HepG2 (cell line): ENCODE measurements around the gene AGAP1. TPM values are rescaled to one million over a fixed set of nuclear protein-coding genes. Genes with fewer than 3 reads are reported as not detected.
A peak's percentile ranks its signal among the peaks of the same experiment; 100 is the strongest.

Experiments used
- E2F1 ChIP-seq: sonication (generic); formaldehyde crosslinking; IDR thresholded peaks from 2 replicates; pipeline ENCODE4 v1.5.0; 2020; ENCODE audit warnings: missing genetic modification reagents
- PAWR ChIP-seq: sonication (generic); formaldehyde crosslinking; IDR thresholded peaks from 2 replicates; pipeline ENCODE4 v1.4.0; 2020; ENCODE audit warnings: missing genetic modification reagents, mild to moderate bottlenecking, borderline replicate concordance
- POLR2AphosphoS5 ChIP-seq: IDR thresholded peaks from 2 replicates; pipeline ENCODE4 v1.6.1; 2012; ENCODE audit warnings: low read depth, low read length
- REPIN1 ChIP-seq: sonication (generic); formaldehyde crosslinking; IDR thresholded peaks from 2 replicates; pipeline ENCODE4 v1.8.0; 2022; ENCODE audit warnings: missing genetic modification reagents, low read depth, mild to moderate bottlenecking, borderline replicate concordance
- SMARCE1 ChIP-seq: fragments of 450-650 bp; IDR thresholded peaks from 2 replicates; pipeline ENCODE4 v1.6.1; 2017; ENCODE audit warnings: borderline replicate concordance
- SOX6 ChIP-seq, 2 experiments: fragments of 450-650 bp in 1 of 2; sonication (generic) in 1 of 2; formaldehyde crosslinking in 1 of 2; IDR thresholded peaks; 2 replicates each; pipeline versions ENCODE4 v1.4.0 to v1.6.1; 2017 to 2020; ENCODE audit warnings: antibody characterized with exemption in 1 of 2, mild to moderate bottlenecking in 1 of 2, missing genetic modification reagents in 1 of 2
- TGIF2 ChIP-seq: IDR thresholded peaks from 2 replicates; pipeline ENCODE4 v1.6.1; 2016; ENCODE audit warnings: control low read depth, missing compliant biosample characterization
- TRAFD1 ChIP-seq: sonication (generic); formaldehyde crosslinking; IDR thresholded peaks from 2 replicates; pipeline ENCODE4 v1.5.1; 2020; ENCODE audit warnings: missing genetic modification reagents, mild to moderate bottlenecking, borderline replicate concordance
- ZBTB38 ChIP-seq: sonication (generic); formaldehyde crosslinking; IDR thresholded peaks from 2 replicates; pipeline ENCODE4 v1.5.1; 2020; ENCODE audit warnings: mild to moderate bottlenecking, missing genetic modification reagents
- ZBTB42 ChIP-seq: sonication (generic); formaldehyde crosslinking; IDR thresholded peaks from 2 replicates; pipeline ENCODE4 v1.5.0; 2020; ENCODE audit warnings: mild to moderate bottlenecking, missing genetic modification reagents
- ZNF230 ChIP-seq: sonication (generic); formaldehyde crosslinking; IDR thresholded peaks from 2 replicates; pipeline ENCODE4 v1.4.0; 2020; ENCODE audit warnings: mild to moderate bottlenecking, missing genetic modification reagents
- ZNF468 ChIP-seq: sonication (generic); formaldehyde crosslinking; IDR thresholded peaks from 2 replicates; pipeline ENCODE4 v1.8.0; 2022; ENCODE audit warnings: mild to moderate bottlenecking, moderate library complexity, missing genetic modification reagents
- ZNF670 ChIP-seq: sonication (generic); formaldehyde crosslinking; IDR thresholded peaks from 2 replicates; pipeline ENCODE4 v1.8.0; 2022; ENCODE audit warnings: mild to moderate bottlenecking, missing genetic modification reagents, borderline replicate concordance
- ZSCAN22 ChIP-seq: sonication (generic); formaldehyde crosslinking; IDR thresholded peaks from 2 replicates; pipeline ENCODE4 v1.4.0; 2020; ENCODE audit warnings: mild to moderate bottlenecking, missing genetic modification reagents
- polyA plus RNA-seq, 8 experiments: library from polyadenylated mRNA; depleted of rRNA in 3 of 8; stranded (reverse) in 7 of 8; unstranded in 1 of 8; fragments of >200 nt; fragmentation: Illumina TruSeq in 4 of 8; extraction: Trizol in 4 of 8; gene quantifications; 2 replicates each; pipeline versions ENCODE4 v1.2.1 to v1.2.3, GENCODE V29; 2011 to 2016; ENCODE audit warnings: low read depth in 4 of 8, missing spikeins in 1 of 8, mixed read lengths in 1 of 8; ENCODE audit not compliant: insufficient read depth in 1 of 8
- total RNA-seq, 5 experiments: library from RNA; depleted of rRNA; stranded (reverse); fragments of >200 nt; fragmentation: Illumina TruSeq; extraction: Trizol; gene quantifications; 2 replicates each; pipeline ENCODE4 v1.2.3, GENCODE V29; 2016; ENCODE audit warnings: low read depth in 1 of 5
- TF ChIP-seq, protein P1 (sequence below): sonication (generic); formaldehyde crosslinking; IDR thresholded peaks from 2 replicates; pipeline ENCODE4 v1.4.0; 2020; ENCODE audit warnings: missing genetic modification reagents
- TF ChIP-seq, protein P2 (sequence below): sonication (generic); formaldehyde crosslinking; IDR thresholded peaks from 2 replicates; pipeline ENCODE4 v1.4.0; 2020; ENCODE audit warnings: missing genetic modification reagents
- TF ChIP-seq, protein P3 (sequence below): sonication (generic); formaldehyde crosslinking; conservative IDR thresholded peaks from 2 replicates; pipeline ENCODE4 v1.4.0; 2020; ENCODE audit warnings: missing genetic modification reagents
- TF ChIP-seq, protein P4 (sequence below), 2 experiments: IDR thresholded peaks; 2 replicates each; pipeline ENCODE4 v1.6.1; 2011 to 2012; ENCODE audit warnings: low read length in 2 of 2, borderline replicate concordance in 1 of 2, low read depth in 1 of 2, mild to moderate bottlenecking in 1 of 2, moderate library complexity in 1 of 2

Gene AGAP1
- total and polyA plus RNA-seq, 2 of the 13 experiments (the other 11 are each of a cell fraction or from before 2014, with no cell fraction given) = 21.2 to 32.7 TPM

DNA sequence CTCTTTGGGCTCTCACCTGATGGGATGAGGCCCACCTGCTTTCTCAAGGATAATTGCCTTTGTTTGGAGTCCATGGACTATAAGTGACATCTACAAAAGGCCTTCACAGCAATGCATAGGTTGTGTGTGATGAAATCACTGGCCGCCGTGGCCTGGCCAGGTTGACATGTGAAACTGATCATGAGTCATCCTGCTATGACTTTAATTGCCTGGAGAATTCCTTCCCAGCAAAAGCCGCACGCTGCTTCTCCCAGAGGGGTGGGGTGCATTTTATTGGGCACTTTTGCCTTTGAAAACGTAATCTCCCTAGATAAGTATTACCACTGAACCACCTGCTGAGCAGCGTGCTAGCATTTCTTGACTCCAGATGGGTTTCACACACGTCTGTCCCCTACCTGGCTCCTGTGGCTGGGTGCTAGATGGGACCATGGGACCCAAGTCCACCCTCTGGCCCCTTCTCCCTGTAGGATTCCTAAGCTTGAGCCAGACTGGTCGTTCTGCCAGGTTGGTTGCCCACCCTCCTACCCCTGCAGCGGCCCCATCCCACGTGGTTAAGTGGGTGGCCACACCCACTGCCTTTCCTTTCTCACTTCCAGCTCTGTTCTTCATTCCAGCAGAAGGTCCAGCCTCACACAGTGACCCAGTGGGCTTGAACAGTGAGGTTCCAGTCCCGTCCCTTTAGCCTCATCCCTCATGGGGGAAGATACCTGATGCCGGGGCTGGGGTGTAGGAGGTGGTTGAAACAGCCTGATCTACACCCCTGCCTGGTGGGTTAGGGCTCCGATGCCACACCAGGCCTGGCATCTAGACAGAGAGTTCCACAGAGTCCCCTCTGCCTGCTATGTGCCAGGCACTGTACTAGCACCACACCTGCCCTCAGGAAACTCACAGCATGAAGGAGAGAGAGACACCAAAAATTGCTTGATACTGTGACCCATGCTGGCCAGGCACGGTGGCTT is 584.7 kb downstream of the AGAP1 start (continued):
- TF ChIP-seq ZNF670 (CRISPR knock-in tag) = no peak
- TF ChIP-seq, protein P1, sequence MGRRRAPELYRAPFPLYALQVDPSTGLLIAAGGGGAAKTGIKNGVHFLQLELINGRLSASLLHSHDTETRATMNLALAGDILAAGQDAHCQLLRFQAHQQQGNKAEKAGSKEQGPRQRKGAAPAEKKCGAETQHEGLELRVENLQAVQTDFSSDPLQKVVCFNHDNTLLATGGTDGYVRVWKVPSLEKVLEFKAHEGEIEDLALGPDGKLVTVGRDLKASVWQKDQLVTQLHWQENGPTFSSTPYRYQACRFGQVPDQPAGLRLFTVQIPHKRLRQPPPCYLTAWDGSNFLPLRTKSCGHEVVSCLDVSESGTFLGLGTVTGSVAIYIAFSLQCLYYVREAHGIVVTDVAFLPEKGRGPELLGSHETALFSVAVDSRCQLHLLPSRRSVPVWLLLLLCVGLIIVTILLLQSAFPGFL (CRISPR knock-in tag) = no peak
- no peak for TF ChIP-seq ZBTB38
- TF ChIP-seq POLR2AphosphoS5 = no peak
- TF ChIP-seq, protein P2, sequence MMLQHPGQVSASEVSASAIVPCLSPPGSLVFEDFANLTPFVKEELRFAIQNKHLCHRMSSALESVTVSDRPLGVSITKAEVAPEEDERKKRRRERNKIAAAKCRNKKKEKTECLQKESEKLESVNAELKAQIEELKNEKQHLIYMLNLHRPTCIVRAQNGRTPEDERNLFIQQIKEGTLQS (CRISPR knock-in tag) = peak; percentile 53
- no peak for TF ChIP-seq ZNF468 (CRISPR knock-in tag)
- no peak for TF ChIP-seq TRAFD1 (CRISPR knock-in tag)
- no peak for TF ChIP-seq E2F1 (CRISPR knock-in tag)
- TF ChIP-seq ZBTB42 (CRISPR knock-in tag) = no peak
- TF ChIP-seq, protein P3, sequence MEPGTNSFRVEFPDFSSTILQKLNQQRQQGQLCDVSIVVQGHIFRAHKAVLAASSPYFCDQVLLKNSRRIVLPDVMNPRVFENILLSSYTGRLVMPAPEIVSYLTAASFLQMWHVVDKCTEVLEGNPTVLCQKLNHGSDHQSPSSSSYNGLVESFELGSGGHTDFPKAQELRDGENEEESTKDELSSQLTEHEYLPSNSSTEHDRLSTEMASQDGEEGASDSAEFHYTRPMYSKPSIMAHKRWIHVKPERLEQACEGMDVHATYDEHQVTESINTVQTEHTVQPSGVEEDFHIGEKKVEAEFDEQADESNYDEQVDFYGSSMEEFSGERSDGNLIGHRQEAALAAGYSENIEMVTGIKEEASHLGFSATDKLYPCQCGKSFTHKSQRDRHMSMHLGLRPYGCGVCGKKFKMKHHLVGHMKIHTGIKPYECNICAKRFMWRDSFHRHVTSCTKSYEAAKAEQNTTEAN (CRISPR knock-in tag) = no peak
- no peak for TF ChIP-seq SOX6 (IDR thresholded peaks at IDR 0.05)
- TF ChIP-seq SOX6 (CRISPR knock-in tag; IDR thresholded peaks at IDR 0.05) = peak; percentile 90
- TF ChIP-seq REPIN1 (CRISPR knock-in tag) = no peak
- TF ChIP-seq SMARCE1 = no peak
- no peak for TF ChIP-seq ZSCAN22 (CRISPR knock-in tag)
- TF ChIP-seq PAWR = no peak
- TF ChIP-seq TGIF2 (CRISPR knock-in tag) = no peak
- TF ChIP-seq ZNF230 (CRISPR knock-in tag) = no peak
- TF ChIP-seq, protein P4, sequence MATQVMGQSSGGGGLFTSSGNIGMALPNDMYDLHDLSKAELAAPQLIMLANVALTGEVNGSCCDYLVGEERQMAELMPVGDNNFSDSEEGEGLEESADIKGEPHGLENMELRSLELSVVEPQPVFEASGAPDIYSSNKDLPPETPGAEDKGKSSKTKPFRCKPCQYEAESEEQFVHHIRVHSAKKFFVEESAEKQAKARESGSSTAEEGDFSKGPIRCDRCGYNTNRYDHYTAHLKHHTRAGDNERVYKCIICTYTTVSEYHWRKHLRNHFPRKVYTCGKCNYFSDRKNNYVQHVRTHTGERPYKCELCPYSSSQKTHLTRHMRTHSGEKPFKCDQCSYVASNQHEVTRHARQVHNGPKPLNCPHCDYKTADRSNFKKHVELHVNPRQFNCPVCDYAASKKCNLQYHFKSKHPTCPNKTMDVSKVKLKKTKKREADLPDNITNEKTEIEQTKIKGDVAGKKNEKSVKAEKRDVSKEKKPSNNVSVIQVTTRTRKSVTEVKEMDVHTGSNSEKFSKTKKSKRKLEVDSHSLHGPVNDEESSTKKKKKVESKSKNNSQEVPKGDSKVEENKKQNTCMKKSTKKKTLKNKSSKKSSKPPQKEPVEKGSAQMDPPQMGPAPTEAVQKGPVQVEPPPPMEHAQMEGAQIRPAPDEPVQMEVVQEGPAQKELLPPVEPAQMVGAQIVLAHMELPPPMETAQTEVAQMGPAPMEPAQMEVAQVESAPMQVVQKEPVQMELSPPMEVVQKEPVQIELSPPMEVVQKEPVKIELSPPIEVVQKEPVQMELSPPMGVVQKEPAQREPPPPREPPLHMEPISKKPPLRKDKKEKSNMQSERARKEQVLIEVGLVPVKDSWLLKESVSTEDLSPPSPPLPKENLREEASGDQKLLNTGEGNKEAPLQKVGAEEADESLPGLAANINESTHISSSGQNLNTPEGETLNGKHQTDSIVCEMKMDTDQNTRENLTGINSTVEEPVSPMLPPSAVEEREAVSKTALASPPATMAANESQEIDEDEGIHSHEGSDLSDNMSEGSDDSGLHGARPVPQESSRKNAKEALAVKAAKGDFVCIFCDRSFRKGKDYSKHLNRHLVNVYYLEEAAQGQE (IDR thresholded peaks at IDR 0.05; ENCODE audit: borderline replicate concordance in 1 of 2, low read depth in 1 of 2, low read length in 2 of 2) = no peak
